Heart left ventricle (tissue), 16 donors: ENCODE measurements around the gene CRIM1. TPM values are rescaled to one million over a fixed set of nuclear protein-coding genes. Genes with fewer than 3 reads are reported as not detected.

Experiments used
- ATAC-seq, 4 donors: fragments of 200-7000 bp; cut with Tn5 transposase; one replicate each; pipeline ENCODE4 v1.9.1; 2020 to 2022; ENCODE audit warnings: moderate library complexity in 4 of 4, mild to moderate bottlenecking in 3 of 4, moderate number of reproducible peaks in 1 of 4
- DNase-seq, 5 donors: peaks; one replicate each; pipeline ENCODE4 v3.0.0-alpha.2; 2020
- H3K27ac ChIP-seq, 12 donors: fragments of 200-600 bp; sonication (generic) in 4 of 12; one replicate each; pipeline versions ENCODE4 v1.5.0 to v1.8.0; 2016 to 2022; ENCODE audit warnings: mild to moderate bottlenecking in 2 of 12
- H3K27me3 ChIP-seq, 9 donors: fragments of 200-600 bp; sonication (generic) in 2 of 9; one replicate each; pipeline versions ENCODE4 v1.5.1 to v1.8.0; 2016 to 2022; ENCODE audit warnings: mild to moderate bottlenecking in 3 of 9
- H3K36me3 ChIP-seq, 9 donors: fragments of 200-600 bp; sonication (generic) in 2 of 9; one replicate each; pipeline versions ENCODE4 v1.5.0 to v1.8.0; 2018 to 2022; ENCODE audit warnings: mild to moderate bottlenecking in 2 of 9
- H3K4me1 ChIP-seq, 12 donors: fragments of 200-600 bp; sonication (generic) in 4 of 12; one replicate each; pipeline versions ENCODE4 v1.5.0 to v1.8.0; 2016 to 2022; ENCODE audit warnings: mild to moderate bottlenecking in 3 of 12
- H3K4me3 ChIP-seq, 12 donors: fragments of 200-600 bp; sonication (generic) in 4 of 12; one replicate each; pipeline versions ENCODE4 v1.5.0 to v1.8.0; 2017 to 2022; ENCODE audit warnings: mild to moderate bottlenecking in 9 of 12, moderate library complexity in 4 of 12
- H3K9me3 ChIP-seq, 12 donors: fragments of 200-600 bp; sonication (generic) in 4 of 12; one replicate each; pipeline versions ENCODE4 v1.5.0 to v1.8.0; 2016 to 2022; ENCODE audit warnings: mild to moderate bottlenecking in 1 of 12
- POLR2A ChIP-seq, 2 donors: fragments of 450-650 bp; IDR thresholded peaks; one replicate each; pipeline ENCODE4 v1.6.1; 2017; ENCODE audit warnings: antibody characterized with exemption in 2 of 2, mild to moderate bottlenecking in 2 of 2, moderate library complexity in 2 of 2
- WGBS, 4 donors: extraction: QIAGEN DNeasy Blood & Tissue Kit in 2 of 4; methylation state at CpG; one replicate each; pipeline versions ENCODE4 v1.1.5 to v1.1.7; 2013 to 2018; 5-methylcytosine and 5-hydroxymethylcytosine counted together
- intact Hi-C, 10 donors: fragments of 100-400 bp; cut with DNase I; formaldehyde crosslinking; loops; one replicate each; pipeline versions ENCODE4 v1.11.1 to v1.14.2; 2022
- polyA plus RNA-seq, 2 donors: library from polyadenylated mRNA; stranded (reverse); fragments of 200-250 nt; gene quantifications; one replicate each; pipeline ENCODE4 v1.2.3, GENCODE V29; 2013
- total RNA-seq, 9 donors: library from RNA; depleted of rRNA in 2 of 9; stranded (reverse); fragments of >200 nt in 2 of 9; fragmentation: NEBNext Ultra II Directional in 3 of 9; extraction: Animal tissue kit (Norgen Biotek cat#: 25700) in 3 of 9; gene quantifications; one replicate each; pipeline versions ENCODE4 v1.1.0 to v1.2.4, GENCODE V29; 2016 to 2023
- TF ChIP-seq, protein P1 (sequence below), 12 donors: fragments of 200-600 bp; sonication (generic) in 4 of 12; IDR thresholded peaks; one replicate each; pipeline versions ENCODE4 v1.5.0 to v1.8.0; 2018 to 2022; ENCODE audit warnings: antibody characterized with exemption in 12 of 12, mild to moderate bottlenecking in 5 of 12
- donor health status: ischemic (EF 13 %, LVEDD 7.1; RV severe dilation, severe dysfunction).
- donor health status: healthy with polysubstance abuse.
- donor health status: DM: no; HTN: yes; CAD: no.
- donor health status: DM: no; HTN: no; CAD: no.
- donor health status: ischemic (EF 25% LVEDD 6.9; RV normal size, moderate dysfunction).
- donor health status: ischemic (EF 25% LVEDD 5.7; RV mildly dilated, moderate dysfunction).
- donor health status: healthy.
- donor health status: DM: yes; HTN: yes; CAD: no.
- donor health status: ischemic (EF 35%, LVEDD 5.7; RV mildly dilated, moderate dysfunction).
- donor health status: nonischemic (EF 11% LVEDD 7.7; RV severe dilation, severe dysfunction).
- donor health status: DM: yes; HTN: yes; CAD: no.
- donor health status: PGD.
- donor health status: ischemic (EF 29% LVEDD 5.4; RV normal size, mild dysfunction).
- donor health status: nonischemic (EF 23%, LVEDD 6.1; RV moderate dilation, normal function).

The CRIM1 gene
- total and polyA plus RNA-seq, 11 donors: 14.7 to 120 (median 81.8) TPM

DNA sequence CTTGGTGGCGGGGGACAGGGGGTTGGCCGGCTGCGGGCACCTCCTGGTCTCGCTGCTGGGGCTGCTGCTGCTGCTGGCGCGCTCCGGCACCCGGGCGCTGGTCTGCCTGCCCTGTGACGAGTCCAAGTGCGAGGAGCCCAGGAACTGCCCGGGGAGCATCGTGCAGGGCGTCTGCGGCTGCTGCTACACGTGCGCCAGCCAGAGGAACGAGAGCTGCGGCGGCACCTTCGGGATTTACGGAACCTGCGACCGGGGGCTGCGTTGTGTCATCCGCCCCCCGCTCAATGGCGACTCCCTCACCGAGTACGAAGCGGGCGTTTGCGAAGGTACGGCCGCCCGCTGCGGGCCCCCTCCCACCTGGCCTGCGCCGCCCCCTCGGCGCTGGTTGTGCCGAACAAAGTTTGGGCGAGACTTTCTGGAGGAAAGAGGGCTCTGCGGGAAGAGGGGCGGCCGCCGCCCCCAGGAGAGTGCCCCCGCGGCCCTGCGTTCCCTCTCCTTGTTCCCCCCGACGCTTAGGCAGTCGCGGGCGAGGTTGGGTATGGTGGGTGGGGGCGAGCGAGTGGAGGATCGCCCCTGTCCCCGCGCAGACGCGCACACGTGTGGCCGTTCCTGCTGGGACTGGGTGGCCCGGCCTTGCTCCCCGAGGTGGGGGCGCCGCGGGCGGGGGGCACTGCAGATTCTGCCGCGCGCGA is 866 bp downstream of the CRIM1 start:
- DNase-seq: peak; percentile 39 to 78 (median 57)
- Histone ChIP-seq H3K4me1 (peaks cover 0 to 63% (median 40%) of the 10 kb centered on the region in 12 donors), H3K27ac (peak overlapping the region; percentile 80 to 97 (median 94)), H3K4me3 (peak overlapping the region; percentile 63 to 95 (median 85)), H3K27me3 (peaks cover 0 to 20% (median 0%) of the 10 kb centered on the region in 9 donors), H3K36me3 (no peaks in the 10 kb centered on the region), H3K9me3 (no peaks in the 10 kb centered on the region)
- TF ChIP-seq, protein P1, sequence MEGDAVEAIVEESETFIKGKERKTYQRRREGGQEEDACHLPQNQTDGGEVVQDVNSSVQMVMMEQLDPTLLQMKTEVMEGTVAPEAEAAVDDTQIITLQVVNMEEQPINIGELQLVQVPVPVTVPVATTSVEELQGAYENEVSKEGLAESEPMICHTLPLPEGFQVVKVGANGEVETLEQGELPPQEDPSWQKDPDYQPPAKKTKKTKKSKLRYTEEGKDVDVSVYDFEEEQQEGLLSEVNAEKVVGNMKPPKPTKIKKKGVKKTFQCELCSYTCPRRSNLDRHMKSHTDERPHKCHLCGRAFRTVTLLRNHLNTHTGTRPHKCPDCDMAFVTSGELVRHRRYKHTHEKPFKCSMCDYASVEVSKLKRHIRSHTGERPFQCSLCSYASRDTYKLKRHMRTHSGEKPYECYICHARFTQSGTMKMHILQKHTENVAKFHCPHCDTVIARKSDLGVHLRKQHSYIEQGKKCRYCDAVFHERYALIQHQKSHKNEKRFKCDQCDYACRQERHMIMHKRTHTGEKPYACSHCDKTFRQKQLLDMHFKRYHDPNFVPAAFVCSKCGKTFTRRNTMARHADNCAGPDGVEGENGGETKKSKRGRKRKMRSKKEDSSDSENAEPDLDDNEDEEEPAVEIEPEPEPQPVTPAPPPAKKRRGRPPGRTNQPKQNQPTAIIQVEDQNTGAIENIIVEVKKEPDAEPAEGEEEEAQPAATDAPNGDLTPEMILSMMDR (IDR thresholded peaks at IDR 0.05): no peak
- TF ChIP-seq POLR2A (IDR thresholded peaks at IDR 0.05): no peak
- peak in 2 of 4 donors; percentile 17 to 24 for ATAC-seq
- WGBS, 4 donors: 0 to 1% (median 0%) methylated on average over 14 to 74 of the region's 74 CpGs
- intact Hi-C loops: loop anchor here (2.0 to 10.0 kb wide), 11 partner anchors 51 to 428 kb away; no protein-coding TSS in a partner anchor

DNA sequence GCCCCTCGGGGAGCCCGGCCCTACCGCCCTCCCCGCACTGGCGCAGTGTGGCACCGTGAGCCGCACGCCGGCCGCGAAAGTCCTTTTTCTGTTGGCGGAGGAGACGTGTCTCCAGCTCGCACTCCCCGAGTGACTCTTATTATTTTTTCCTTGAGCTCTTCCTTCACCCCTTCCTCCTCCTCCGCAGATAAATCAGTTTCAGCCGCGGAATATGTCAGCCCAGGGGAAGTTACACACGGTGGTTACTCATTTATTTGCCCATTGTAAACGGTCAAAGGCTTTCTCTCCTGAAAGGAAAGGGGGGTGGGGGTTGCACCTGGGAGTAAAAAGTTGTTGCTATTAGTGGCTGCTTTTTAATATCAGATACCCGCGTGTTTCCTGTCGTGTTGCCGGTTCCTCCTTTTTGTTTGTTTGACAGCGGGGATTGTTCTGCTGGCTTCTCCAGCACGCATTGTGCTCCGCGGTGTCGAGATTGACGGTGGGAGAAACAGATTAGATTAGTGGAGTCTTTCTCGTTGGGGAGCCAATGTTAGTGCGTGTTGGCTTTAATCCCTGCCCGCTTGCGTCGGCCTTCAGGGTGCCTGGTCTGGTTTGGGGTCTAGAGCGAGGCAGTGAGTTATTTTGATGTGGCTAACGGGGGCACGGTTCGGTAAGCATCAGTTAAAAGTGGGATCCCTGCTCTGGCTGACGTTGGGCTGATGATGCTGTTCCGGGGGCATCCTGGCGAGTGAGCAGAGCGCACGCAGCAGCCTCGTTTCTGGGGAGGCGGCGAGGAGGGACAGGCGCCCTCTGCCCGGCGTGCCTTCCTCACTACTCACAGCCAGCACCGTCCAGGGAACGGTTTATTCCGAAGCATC is 1.6 kb downstream of the CRIM1 start:
- 0 to 1% (median 0%) methylated on average over 41 to 53 of the region's 53 CpGs for WGBS, 4 donors
- peaks cover 0 to 20% (median 0%) of the 10 kb centered on the region in 9 donors for H3K27me3 ChIP-seq
- DNase-seq: peak; percentile 45 to 66 (median 51)
- H3K27ac ChIP-seq: peak overlapping the region; percentile 80 to 97 (median 94)
- no peaks in the 10 kb centered on the region for H3K36me3 ChIP-seq
- ATAC-seq: peak; percentile 29 to 68 (median 38)
- H3K4me3 ChIP-seq: peak overlapping the region; percentile 63 to 95 (median 85)
- intact Hi-C loops: loop anchor here (2.0 to 10.0 kb wide), 11 partner anchors 50 to 428 kb away; no protein-coding TSS in a partner anchor
- no peak for TF ChIP-seq POLR2A (IDR thresholded peaks at IDR 0.05)
- TF ChIP-seq, protein P1 (IDR thresholded peaks at IDR 0.05): no peak
- H3K4me1 ChIP-seq: peaks cover 0 to 70% (median 47%) of the 10 kb centered on the region in 12 donors
- no peaks in the 10 kb centered on the region for H3K9me3 ChIP-seq

DNA sequence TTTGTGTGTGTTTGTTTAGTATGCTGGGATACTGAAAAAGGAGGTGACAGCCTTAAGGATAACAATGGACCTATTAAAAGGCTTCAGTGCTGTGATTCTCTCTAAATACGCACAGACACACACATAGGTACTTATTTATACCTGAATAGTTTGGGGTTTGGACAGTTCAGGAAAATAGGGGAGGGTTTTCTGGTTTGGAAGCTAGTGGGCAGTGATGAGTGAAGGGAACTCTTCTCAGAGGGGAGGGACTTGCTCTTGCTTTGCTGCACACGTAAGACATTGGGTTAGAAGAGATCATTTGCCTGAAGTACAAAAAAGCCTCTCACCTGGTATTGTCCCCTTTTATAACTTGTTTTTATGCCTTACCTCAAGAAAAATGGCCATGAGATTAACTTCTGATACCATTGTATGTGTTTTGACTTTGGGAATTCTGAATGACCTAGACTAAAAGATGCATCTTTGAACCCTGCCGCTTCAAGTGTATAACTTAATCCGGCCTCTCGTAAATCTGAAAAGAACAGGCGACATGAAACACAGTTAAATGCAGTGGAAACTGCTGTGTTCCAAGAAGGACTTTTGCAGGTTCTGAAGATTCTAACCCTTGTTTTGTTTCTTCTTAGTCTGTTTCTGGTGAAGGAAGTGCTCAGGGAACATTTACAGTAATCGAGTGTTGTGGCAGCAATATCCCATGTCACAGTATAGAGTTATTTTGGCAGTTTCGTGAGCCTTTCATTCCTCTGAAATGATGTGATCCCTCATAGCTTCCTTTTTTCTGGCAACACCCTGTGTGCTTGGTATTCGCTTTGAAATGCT is 2.5 kb downstream of the CRIM1 start:
- H3K9me3 ChIP-seq: no peaks in the 10 kb centered on the region

More for the DNA sequence above, 2.5 kb downstream of the CRIM1 start:
- WGBS, 4 donors: 4 to 16% (median 12%) methylated on average over 9 of the region's 9 CpGs
- TF ChIP-seq POLR2A (IDR thresholded peaks at IDR 0.05): no peak
- TF ChIP-seq, protein P1 (IDR thresholded peaks at IDR 0.05): peak; percentile 35 to 79 (median 58)
- Histone ChIP-seq H3K36me3 (no peaks in the 10 kb centered on the region), H3K4me3 (peak overlapping the region; percentile 63 to 95 (median 85)), H3K27me3 (peaks cover 0 to 20% (median 0%) of the 10 kb centered on the region in 9 donors), H3K4me1 (peaks cover 0 to 72% (median 47%) of the 10 kb centered on the region in 12 donors), H3K27ac (peak overlapping the region; percentile 80 to 97 (median 94))
- intact Hi-C loops: loop anchor here (2.0 to 10.0 kb wide), 11 partner anchors 49 to 427 kb away; no protein-coding TSS in a partner anchor
- ATAC-seq (peak in 3 of 4 donors; percentile 40 to 63 (median 57)), DNase-seq (no peak)
